ENCODE measurements around the gene NRP2.

NRP2 gene

GRCh38 chr2:205732314-205732713, 50.0 kb downstream of the NRP2 start:
- no peak for DNase-seq (ENCODE audit: low read depth in 2 of 2)

- no peak for DNase-seq (ENCODE audit: low read depth in 2 of 2)
Observed at GRCh38 chr2:205733082-205733481, 50.8 kb downstream of the NRP2 start.

GRCh38 chr2:205733648-205734047, 51.3 kb downstream of the NRP2 start:
- no peak for DNase-seq (ENCODE audit: low read depth in 2 of 2)

- DNase-seq (ENCODE audit: low read depth in 2 of 2), result peak; percentile 78 to 84
Observed at GRCh38 chr2:205734436-205735037, 52.2 kb downstream of the NRP2 start.

GRCh38 chr2:205738117-205738968, 56.0 kb downstream of the NRP2 start:
- DNase-seq (ENCODE audit: low read depth in 2 of 2), result no peak

GRCh38 chr2:205739620-205740019, 57.3 kb downstream of the NRP2 start:
- DNase-seq (ENCODE audit: low read depth in 2 of 2), result no peak

- no peak for DNase-seq (ENCODE audit: low read depth in 2 of 2)
Observed at GRCh38 chr2:205740381-205740780, 58.1 kb downstream of the NRP2 start.

GRCh38 chr2:205741256-205741978, 59.1 kb downstream of the NRP2 start:
- DNase-seq (ENCODE audit: low read depth in 2 of 2), result no peak

- no peak for DNase-seq (ENCODE audit: low read depth in 2 of 2)
Observed at GRCh38 chr2:205743137-205743536, 60.8 kb downstream of the NRP2 start.

GRCh38 chr2:205744074-205744591, 61.8 kb downstream of the NRP2 start:
- DNase-seq (ENCODE audit: low read depth in 2 of 2), result no peak

- DNase-seq (ENCODE audit: low read depth in 2 of 2), result no peak
Observed at GRCh38 chr2:205745661-205746419, 63.5 kb downstream of the NRP2 start.

GRCh38 chr2:205746420-205746785, 64.1 kb downstream of the NRP2 start:
- no peak for DNase-seq (ENCODE audit: low read depth in 2 of 2)

- DNase-seq (ENCODE audit: low read depth in 2 of 2), result no peak
Observed at GRCh38 chr2:205747829-205748386, 65.6 kb downstream of the NRP2 start.

- DNase-seq (ENCODE audit: low read depth in 2 of 2), result no peak
Observed at GRCh38 chr2:205748639-205749038, 66.3 kb downstream of the NRP2 start.

- no peak for DNase-seq (ENCODE audit: low read depth in 2 of 2)
Observed at GRCh38 chr2:205749078-205749477, 66.8 kb downstream of the NRP2 start.

- DNase-seq (ENCODE audit: low read depth in 2 of 2), result no peak
Observed at GRCh38 chr2:205750797-205751196, 68.5 kb downstream of the NRP2 start.

GRCh38 chr2:205751569-205752031, 69.3 kb downstream of the NRP2 start:
- no peak for DNase-seq (ENCODE audit: low read depth in 2 of 2)

- DNase-seq (ENCODE audit: low read depth in 2 of 2), result no peak
Observed at GRCh38 chr2:205752296-205752820, 70.1 kb downstream of the NRP2 start.

GRCh38 chr2:205752924-205753323, 70.6 kb downstream of the NRP2 start:
- no peak for DNase-seq (ENCODE audit: low read depth in 2 of 2)

GRCh38 chr2:205754285-205754923, 72.1 kb downstream of the NRP2 start:
- no peak for DNase-seq (ENCODE audit: low read depth in 2 of 2)

GRCh38 chr2:205754924-205755321, 72.6 kb downstream of the NRP2 start:
- no peak for DNase-seq (ENCODE audit: low read depth in 2 of 2)
